ENCODE measurements around the gene DENND1B.

DENND1B gene

GRCh38 chr1:197733324-197733723 lies 42.0 kb downstream of the DENND1B start:
- Histone ChIP-seq H3K36me3 (ENCODE audit: insufficient read depth, low read length) (no peaks in the 10 kb centered on the region), H3K9me3 (ENCODE audit: insufficient read depth, low read depth, low read length) (no peaks in the 10 kb centered on the region), H4K20me1 (ENCODE audit: insufficient read depth, low read length, poor library complexity, severe bottlenecking) (peaks cover 13% of the 10 kb centered on the region), H3K79me2 (ENCODE audit: insufficient read depth, low read length) (peaks cover 99% of the 10 kb centered on the region), H3K27me3 (ENCODE audit: insufficient read depth, low read length, poor library complexity, severe bottlenecking) (no peaks in the 10 kb centered on the region), H3K4me3 (ENCODE audit: low read length, poor library complexity, severe bottlenecking) (no peak overlapping the region), H3K9ac (ENCODE audit: low read depth, low read length, poor library complexity, severe bottlenecking) (no peak overlapping the region), H2AFZ (ENCODE audit: low read length) (no peak overlapping the region), H3F3A (ENCODE audit: low read depth) (no peaks in the 10 kb centered on the region), H3K4me2 (ENCODE audit: low read depth, low read length, poor library complexity, severe bottlenecking) (no peak overlapping the region), H3K4me1 (ENCODE audit: insufficient read depth, low read length, poor library complexity, severe bottlenecking) (peaks cover 7% of the 10 kb centered on the region), H3K9me2 (replicated peaks; ENCODE audit: low read depth, low read length) (no peaks in the 10 kb centered on the region)
- TF ChIP-seq EZH2phosphoT487 (IDR thresholded peaks at IDR 0.05; ENCODE audit: borderline replicate concordance) (no peak), CTCF (conservative IDR thresholded peaks at IDR 0.05; ENCODE audit: low read length) (no peak)

- peaks cover 96% of the 10 kb centered on the region for H3K79me2 ChIP-seq (ENCODE audit: insufficient read depth, low read length)
- H3K9me2 ChIP-seq (replicated peaks; ENCODE audit: low read depth, low read length) = no peaks in the 10 kb centered on the region
- H4K20me1 ChIP-seq (ENCODE audit: insufficient read depth, low read length, poor library complexity, severe bottlenecking) = peaks cover 9% of the 10 kb centered on the region
- H3K4me1 ChIP-seq (ENCODE audit: insufficient read depth, low read length, poor library complexity, severe bottlenecking) = no peaks in the 10 kb centered on the region
- H3K4me2 ChIP-seq (ENCODE audit: low read depth, low read length, poor library complexity, severe bottlenecking) = no peak overlapping the region
- H2AFZ ChIP-seq (ENCODE audit: low read length) = no peak overlapping the region
- no peaks in the 10 kb centered on the region for H3F3A ChIP-seq (ENCODE audit: low read depth)
- no peaks in the 10 kb centered on the region for H3K9me3 ChIP-seq (ENCODE audit: insufficient read depth, low read depth, low read length)
- H3K9ac ChIP-seq (ENCODE audit: low read depth, low read length, poor library complexity, severe bottlenecking) = no peak overlapping the region
- TF ChIP-seq EZH2phosphoT487 (IDR thresholded peaks at IDR 0.05; ENCODE audit: borderline replicate concordance) = no peak
- TF ChIP-seq CTCF (conservative IDR thresholded peaks at IDR 0.05; ENCODE audit: low read length) = no peak
- H3K36me3 ChIP-seq (ENCODE audit: insufficient read depth, low read length) = no peaks in the 10 kb centered on the region
- H3K4me3 ChIP-seq (ENCODE audit: low read length, poor library complexity, severe bottlenecking) = no peak overlapping the region
- no peaks in the 10 kb centered on the region for H3K27me3 ChIP-seq (ENCODE audit: insufficient read depth, low read length, poor library complexity, severe bottlenecking)
Measured at GRCh38 chr1:197732187-197732586, 43.1 kb downstream of the DENND1B start.

- no peak overlapping the region for H2AFZ ChIP-seq (ENCODE audit: low read length)
- H3K4me3 ChIP-seq (ENCODE audit: low read length, poor library complexity, severe bottlenecking) = no peak overlapping the region
- H3K9me2 ChIP-seq (replicated peaks; ENCODE audit: low read depth, low read length) = no peaks in the 10 kb centered on the region
- H4K20me1 ChIP-seq (ENCODE audit: insufficient read depth, low read length, poor library complexity, severe bottlenecking) = peaks cover 4% of the 10 kb centered on the region
- H3K4me1 ChIP-seq (ENCODE audit: insufficient read depth, low read length, poor library complexity, severe bottlenecking) = no peaks in the 10 kb centered on the region
- H3F3A ChIP-seq (ENCODE audit: low read depth) = no peaks in the 10 kb centered on the region
- no peaks in the 10 kb centered on the region; the same call in 1 of the 2 replicates for H3K9me3 ChIP-seq (ENCODE audit: insufficient read depth, low read depth, low read length)
- TF ChIP-seq CTCF (conservative IDR thresholded peaks at IDR 0.05; ENCODE audit: low read length) = peak; percentile 41
- no peak for TF ChIP-seq EZH2phosphoT487 (IDR thresholded peaks at IDR 0.05; ENCODE audit: borderline replicate concordance)
- no peak overlapping the region for H3K4me2 ChIP-seq (ENCODE audit: low read depth, low read length, poor library complexity, severe bottlenecking)
- H3K79me2 ChIP-seq (ENCODE audit: insufficient read depth, low read length) = peaks cover 96% of the 10 kb centered on the region
- peaks cover 6% of the 10 kb centered on the region; the same call in 1 of the 2 replicates for H3K36me3 ChIP-seq (ENCODE audit: insufficient read depth, low read length)
- no peak overlapping the region for H3K9ac ChIP-seq (ENCODE audit: low read depth, low read length, poor library complexity, severe bottlenecking)
- H3K27me3 ChIP-seq (ENCODE audit: insufficient read depth, low read length, poor library complexity, severe bottlenecking) = no peaks in the 10 kb centered on the region
Measured at GRCh38 chr1:197731449-197731848, 43.8 kb downstream of the DENND1B start.
